ENCODE data around the gene CBLN3. TPM values are rescaled to one million over a fixed set of nuclear protein-coding genes. Genes with fewer than 3 reads are reported as not detected.

CBLN3 gene
- total and polyA plus RNA-seq, 2 of the 4 experiments (the other 2 are of a cell fraction): 0.72 to 4.5 TPM

DNA sequence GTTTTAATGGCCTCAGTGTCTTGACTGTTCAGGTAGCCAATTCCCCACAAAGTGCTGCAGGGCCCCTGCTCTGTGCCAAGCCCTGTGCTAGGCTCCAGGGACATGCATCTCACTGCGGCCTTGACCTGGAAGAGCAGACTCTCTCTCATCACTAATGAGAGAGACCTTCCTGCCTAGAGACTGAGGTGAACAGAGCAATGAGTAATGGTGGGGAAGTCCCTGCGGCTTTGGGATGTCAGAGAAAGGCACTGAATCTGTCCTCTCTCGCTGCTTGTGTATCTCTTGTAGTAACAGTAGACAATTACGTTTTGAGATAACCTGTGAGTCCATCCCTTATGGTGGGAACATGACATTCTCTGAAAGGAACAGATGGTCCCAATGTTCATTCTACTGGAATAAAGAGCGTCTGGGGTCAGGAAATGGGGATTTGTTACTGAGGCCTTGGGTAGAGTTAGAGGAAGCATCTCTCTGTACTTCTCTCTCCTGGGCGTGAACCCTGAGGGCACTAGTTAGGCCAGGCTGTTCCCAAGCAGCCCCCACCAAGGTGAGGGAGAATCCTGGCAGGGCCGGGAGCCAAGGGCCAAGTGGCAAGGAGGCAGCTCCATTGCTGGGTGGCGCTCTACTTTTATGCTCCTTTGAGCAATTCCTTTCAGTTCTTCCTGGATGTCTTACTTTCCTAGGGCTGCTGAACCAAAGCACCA, 48.0 kb downstream of the CBLN3 start:
- Histone ChIP-seq H4K8ac (ENCODE audit: low read depth in 2 of 2, low read length in 2 of 2) (no peak overlapping the region), H2BK5ac (ENCODE audit: low read depth, low read length, poor library complexity, severe bottlenecking) (no peak overlapping the region), H3K9me3 (ENCODE audit: control insufficient read depth, insufficient read depth, low read length) (no peaks in the 10 kb centered on the region), H3K36me3 (ENCODE audit: control insufficient read depth, insufficient read depth, low read length) (peaks cover 18% of the 10 kb centered on the region), H3K79me1 (ENCODE audit: low read depth in 1 of 2, low read length in 2 of 2) (no peaks in the 10 kb centered on the region), H3K27ac (ENCODE audit: insufficient read depth, low read length) (no peak overlapping the region), H3K14ac (replicated peaks; ENCODE audit: low read depth, low read length) (no peak overlapping the region), H3K4me1 (ENCODE audit: control insufficient read depth, insufficient read depth, low read length) (no peaks in the 10 kb centered on the region), H3K4me2 (ENCODE audit: low read depth, low read length) (no peak overlapping the region), H2BK20ac (ENCODE audit: low read depth, low read length) (no peak overlapping the region), H2AK9ac (replicated peaks; ENCODE audit: low read depth, low read length, poor library complexity) (no peak overlapping the region), H4K5ac (ENCODE audit: low read depth, low read length) (no peak overlapping the region), H3K4ac (ENCODE audit: low read depth, low read length) (no peak overlapping the region), H3K27me3 (ENCODE audit: control insufficient read depth, insufficient read depth, low read length) (peaks cover 7% of the 10 kb centered on the region), H3K4me3 (ENCODE audit: insufficient read depth, low read depth, low read length) (no peak overlapping the region), H3K9me1 (ENCODE audit: insufficient read depth, low read length) (peaks cover 7% of the 10 kb centered on the region), H2AK5ac (ENCODE audit: low read depth, low read length) (no peak overlapping the region), H3K9ac (ENCODE audit: low read depth, low read length) (no peak overlapping the region), H4K20me1 (ENCODE audit: insufficient read depth, low read length) (0 out of 2 replicates have a peak, but pooled peaks cover 3% of the 10 kb centered on the region), H4K91ac (ENCODE audit: insufficient read depth, low read depth, low read length) (no peak overlapping the region), H3K23ac (ENCODE audit: low read depth, low read length) (no peak overlapping the region), H3K56ac (ENCODE audit: extremely low read depth, insufficient read depth, low read length) (no peak overlapping the region), H2BK120ac (ENCODE audit: low read depth, low read length) (no peak overlapping the region), H2AFZ (replicated peaks; ENCODE audit: low read length, poor library complexity) (no peak overlapping the region), H3K18ac (ENCODE audit: low read depth, low read length) (no peak overlapping the region), H2BK15ac (ENCODE audit: low read depth, low read length) (no peak overlapping the region)
- intact Hi-C loops (cut with micrococcal nuclease) (no loop called here), in situ Hi-C loops (cut with MboI; ENCODE audit: low sequenced_read_pairs) (no loop called here), dilution Hi-C loops (cut with HindIII; ENCODE audit: low sequenced_read_pairs, unreplicated experiment) (no loop called here)
- no peak for TF ChIP-seq RAD21 (IDR thresholded peaks at IDR 0.05; ENCODE audit: low read length)
- ATAC-seq (ENCODE audit: low read depth) (no peak), DNase-seq (no peak)
- POLR2A ChIA-PET (ENCODE audit: unreplicated experiment): no interaction called here
- CTCF ChIA-PET: no interaction called here
- WGBS, 2 experiments (ENCODE audit: extremely low coverage in 2 of 2, insufficient read length in 1 of 2): 65% methylated on average over 3 of the region's 8 CpGs; no CpG with 5 or more reads in 1 of the 2 experiments
- BruUV-seq (replicated peaks): no TSS peak

Measured in IMR-90 (cell line).